SK-N-SH (cell line): ENCODE data around the gene CYP26C1. TPM values are rescaled to one million over a fixed set of nuclear protein-coding genes. Genes with fewer than 3 reads are reported as not detected.
A peak's percentile ranks its signal among the peaks of the same experiment; 100 is the strongest.

Source experiments
- CTCF ChIA-PET: fragments of 300-600, 350-600 bp; formaldehyde crosslinking; extraction: SDS; loops from one replicate; lab custom pipeline; 2021; lab: Yijun Ruan, JAX
- POLR2A ChIA-PET: fragments of 350-600 bp; sonication (Branson Sonifier 250); formaldehyde crosslinking; extraction: SDS; loops from one replicate; lab custom pipeline; 2020; ENCODE audit warnings: antibody characterized with exemption, inconsistent platforms; lab: Yijun Ruan, JAX
- DNase-seq: peaks from one replicate; pipeline ENCODE4 v3.0.0; 2012
- H2AFZ ChIP-seq: fragments of 200-600 bp; sonication (generic); 2 replicates; pipeline ENCODE4 v1.8.1; 2016; ENCODE audit warnings: antibody characterized with exemption, mild to moderate bottlenecking, low read depth
- H3F3A ChIP-seq: fragments of 200-600 bp; sonication (generic); replicated peaks from 2 replicates; pipeline ENCODE3; 2016; ENCODE audit warnings: antibody characterized with exemption, mild to moderate bottlenecking; ENCODE audit not compliant: insufficient read depth
- H3K27ac ChIP-seq, 2 experiments: fragments of 200-500 bp in 1 of 2; fragments of 200-600 bp in 1 of 2; sonication (Bioruptor generic) in 1 of 2; sonication (generic), shearing (Covaris generic) in 1 of 2; 2 replicates each; pipeline versions ENCODE4 v1.5.1 to v1.6.1; 2014 to 2016; ENCODE audit warnings: low read depth in 2 of 2, inconsistent platforms in 1 of 2, low read length in 1 of 2, mild to moderate bottlenecking in 1 of 2, mixed read lengths in 1 of 2
- H3K27me3 ChIP-seq: fragments of 200-600 bp; sonication (generic), shearing (Covaris generic); 2 replicates; pipeline ENCODE4 v1.6.1; 2016; ENCODE audit warnings: mixed run types; ENCODE audit not compliant: insufficient read depth
- H3K36me3 ChIP-seq, 2 experiments: fragments of 200-500 bp in 1 of 2; fragments of 200-600 bp in 1 of 2; sonication (Bioruptor generic) in 1 of 2; sonication (generic) in 1 of 2; replicated peaks in 1 of 2; 2 replicates each; pipeline versions ENCODE3 to v1.5.1; 2014 to 2016; ENCODE audit warnings: low read length in 1 of 2, mild to moderate bottlenecking in 1 of 2; ENCODE audit not compliant: insufficient read depth in 2 of 2, control insufficient read depth in 1 of 2
- H3K4me1 ChIP-seq, 2 experiments: fragments of 200-500 bp in 1 of 2; fragments of 200-600 bp in 1 of 2; sonication (Bioruptor generic) in 1 of 2; sonication (generic), shearing (Covaris generic) in 1 of 2; 2 replicates each; pipeline versions ENCODE4 v1.5.1 to v1.6.1; 2014 to 2016; ENCODE audit warnings: low read depth in 1 of 2, low read length in 1 of 2, mixed run types in 1 of 2; ENCODE audit not compliant: insufficient read depth in 2 of 2, control insufficient read depth in 1 of 2
- H3K4me2 ChIP-seq: fragments of 200-600 bp; sonication (generic), shearing (Covaris generic); 2 replicates; pipeline ENCODE4 v1.6.1; 2017; ENCODE audit warnings: mixed run types
- H3K4me3 ChIP-seq, 2 experiments: fragments of 200-500 bp in 1 of 2; fragments of 200-600 bp in 1 of 2; sonication (Bioruptor generic) in 1 of 2; sonication (generic), shearing (Covaris generic) in 1 of 2; 2 replicates each; pipeline versions ENCODE4 v1.5.1 to v1.8.1; 2014 to 2016; ENCODE audit warnings: low read depth in 2 of 2, inconsistent platforms in 1 of 2, low read length in 1 of 2, mild to moderate bottlenecking in 1 of 2, mixed read lengths in 1 of 2, moderate library complexity in 1 of 2
- H3K79me2 ChIP-seq: fragments of 200-600 bp; sonication (generic); 2 replicates; pipeline ENCODE4 v1.8.1; 2017; ENCODE audit warnings: mild to moderate bottlenecking; ENCODE audit not compliant: insufficient read depth
- H3K9ac ChIP-seq: fragments of 200-600 bp; sonication (generic); 2 replicates; pipeline ENCODE4 v1.6.1; 2017; ENCODE audit warnings: mixed run types
- H3K9me2 ChIP-seq: fragments of 200-600 bp; sonication (generic); 2 replicates; pipeline ENCODE4 v1.6.1; 2017; ENCODE audit warnings: mixed run types
- H3K9me3 ChIP-seq: fragments of 200-600 bp; sonication (generic); 2 replicates; pipeline ENCODE4 v1.6.1; 2017; ENCODE audit warnings: mixed run types, mild to moderate bottlenecking, moderate library complexity
- H4K20me1 ChIP-seq: fragments of 200-600 bp; sonication (generic); 2 replicates; pipeline ENCODE4 v1.6.1; 2017; ENCODE audit warnings: mild to moderate bottlenecking, mixed run types; ENCODE audit not compliant: insufficient read depth
- CTCF ChIP-seq: fragments of 200-600 bp; sonication (generic); IDR thresholded peaks from 2 replicates; pipeline ENCODE4 v1.6.1; 2017; ENCODE audit warnings: antibody characterized with exemption, mild to moderate bottlenecking, moderate library complexity
- GATA2 ChIP-seq: sonication (generic); formaldehyde crosslinking; IDR thresholded peaks from 2 replicates; pipeline ENCODE4 v1.5.0; 2020; ENCODE audit warnings: mild to moderate bottlenecking, missing genetic modification reagents
- POLR2AphosphoS5 ChIP-seq: IDR thresholded peaks from 2 replicates; pipeline ENCODE4 v1.6.1; 2012; ENCODE audit warnings: low read depth, low read length
- SMC3 ChIP-seq: IDR thresholded peaks from 2 replicates; pipeline ENCODE4 v1.6.1; 2012; ENCODE audit warnings: low read depth, low read length, improper control_type of control experiment
- WGBS: methylation state at CpG from one replicate; pipeline ENCODE4 v1.1.6; 2017; ENCODE audit warnings: low lambda C conversion rate; 5-methylcytosine and 5-hydroxymethylcytosine counted together
- polyA plus RNA-seq, 3 experiments: library from polyadenylated mRNA; depleted of rRNA; stranded (reverse); fragments of >200 nt; gene quantifications; 2 replicates each; pipeline ENCODE4 v1.2.3, GENCODE V29; 2012
- TF ChIP-seq, protein P1 (sequence below): IDR thresholded peaks from 2 replicates; pipeline ENCODE4 v1.4.0; 2012; ENCODE audit warnings: low read depth

CYP26C1 gene
- polyA plus RNA-seq, 1 of the 3 experiments (the other 2 are of a cell fraction), result not detected

DNA sequence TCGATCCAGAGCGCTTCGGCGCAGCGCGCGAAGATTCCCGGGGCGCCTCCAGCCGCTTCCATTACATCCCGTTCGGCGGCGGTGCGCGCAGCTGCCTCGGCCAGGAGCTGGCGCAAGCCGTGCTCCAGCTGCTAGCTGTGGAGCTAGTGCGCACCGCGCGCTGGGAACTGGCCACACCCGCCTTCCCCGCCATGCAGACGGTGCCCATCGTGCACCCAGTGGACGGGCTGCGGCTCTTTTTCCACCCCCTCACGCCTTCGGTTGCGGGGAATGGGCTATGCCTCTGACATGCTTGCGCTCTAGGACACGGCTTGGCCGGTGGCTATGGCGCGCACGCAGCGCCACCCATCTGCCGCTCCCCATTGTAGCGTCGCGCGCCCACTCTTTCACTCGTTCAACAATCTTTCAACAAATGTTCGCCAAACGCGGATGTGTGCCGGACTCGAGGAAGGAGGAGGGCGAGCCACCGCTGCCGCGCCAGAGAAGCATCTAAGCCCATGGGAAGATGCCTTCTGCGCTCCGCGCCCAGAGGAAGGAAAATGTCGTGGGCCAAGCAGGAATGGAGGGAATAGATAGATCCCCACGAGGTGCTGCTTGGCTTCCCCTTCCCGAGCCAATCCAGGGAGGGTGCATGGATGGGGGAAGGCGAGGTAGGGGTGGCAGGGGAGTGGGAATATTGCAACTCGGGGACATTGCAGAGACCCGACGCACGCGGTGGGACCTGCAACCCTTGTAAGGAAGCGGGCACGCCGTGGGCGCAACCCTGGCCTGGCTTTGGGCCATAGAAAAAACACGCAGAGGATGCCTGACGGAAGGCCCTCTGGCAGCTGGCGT, 8.0 kb downstream of the CYP26C1 start:
- POLR2A ChIA-PET, result no interaction called here
- Histone ChIP-seq H3K4me3 (peak overlapping the region in 1 of 2 experiments; percentile 35), H2AFZ (no peak overlapping the region)

GRCh38 chr10:93069245-93069561, 8.6 kb downstream of the CYP26C1 start:
- Histone ChIP-seq H3K27ac (no peak overlapping the region), H3K9ac (no peak overlapping the region), H4K20me1 (no peaks in the 10 kb centered on the region), H3K4me2 (no peak overlapping the region), H3F3A (no peaks in the 10 kb centered on the region), H3K79me2 (no peaks in the 10 kb centered on the region), H3K4me1 (peaks cover 0 to 37% of the 10 kb centered on the region in 2 experiments; a peak in 1 of 4 replicates), H3K4me3 (no peak overlapping the region; a peak in 1 of 4 replicates), H3K36me3 (no peaks in the 10 kb centered on the region), H3K27me3 (peaks cover 63% of the 10 kb centered on the region), H2AFZ (no peak overlapping the region), H3K9me3 (no peaks in the 10 kb centered on the region), H3K9me2 (no peaks in the 10 kb centered on the region)
- DNase-seq, result no peak
- CTCF ChIA-PET, result interaction anchor here (0.9 to 2.9 kb wide), 5 partner anchors 12 to 284 kb away, joined by 3 to 21 read pairs (median 5); no protein-coding TSS in a partner anchor
- POLR2A ChIA-PET, result no interaction called here
- TF ChIP-seq POLR2AphosphoS5, result no peak
- TF ChIP-seq SMC3, result no peak
- 64% methylated on average over 6 of the region's 10 CpGs for WGBS

More for the DNA sequence above, 8.0 kb downstream of the CYP26C1 start:
- Histone ChIP-seq H3K9ac (no peak overlapping the region), H3K79me2 (no peaks in the 10 kb centered on the region), H3K9me3 (no peaks in the 10 kb centered on the region), H3K36me3 (no peaks in the 10 kb centered on the region), H3K9me2 (no peaks in the 10 kb centered on the region), H3K4me1 (peaks cover 0 to 32% of the 10 kb centered on the region in 2 experiments; a peak in 1 of 4 replicates), H3K27me3 (peaks cover 59% of the 10 kb centered on the region), H4K20me1 (no peaks in the 10 kb centered on the region), H3F3A (no peaks in the 10 kb centered on the region), H3K27ac (no peak overlapping the region), H3K4me2 (peak overlapping the region; percentile 73)
- 17% methylated on average over 59 of the region's 73 CpGs for WGBS
- DNase-seq, result peak; percentile 71
- CTCF ChIA-PET, result interaction anchor here (0.9 to 8.4 kb wide), 9 partner anchors 9 to 284 kb away, joined by 3 to 69 read pairs (median 4); no protein-coding TSS in a partner anchor
- 0 out of 2 replicates have a peak, but pooled peaks have one; percentile 18 for TF ChIP-seq CTCF
- TF ChIP-seq, protein P1, sequence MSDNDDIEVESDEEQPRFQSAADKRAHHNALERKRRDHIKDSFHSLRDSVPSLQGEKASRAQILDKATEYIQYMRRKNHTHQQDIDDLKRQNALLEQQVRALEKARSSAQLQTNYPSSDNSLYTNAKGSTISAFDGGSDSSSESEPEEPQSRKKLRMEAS, result no peak

GRCh38 chr10:93070378-93071176, 10.0 kb downstream of the CYP26C1 start:
- CTCF ChIA-PET, result interaction anchor here (0.9 to 2.9 kb wide), 5 partner anchors 8 to 287 kb away, joined by 3 to 21 read pairs (median 5); no protein-coding TSS in a partner anchor
- H3K27me3 ChIP-seq, result peaks cover 69% of the 10 kb centered on the region

More at GRCh38 chr10:93070378-93071176, 10.0 kb downstream of the CYP26C1 start:
- H3K36me3 ChIP-seq, result no peaks in the 10 kb centered on the region
- H3K9ac ChIP-seq, result no peak overlapping the region
- POLR2A ChIA-PET, result no interaction called here
- no peaks in the 10 kb centered on the region for H3F3A ChIP-seq
- H3K79me2 ChIP-seq, result no peaks in the 10 kb centered on the region
- WGBS, result 67% methylated on average over 4 of the region's 5 CpGs
- H4K20me1 ChIP-seq, result no peaks in the 10 kb centered on the region
- H2AFZ ChIP-seq, result no peak overlapping the region
- H3K4me2 ChIP-seq, result no peak overlapping the region
- no peak for DNase-seq
- H3K9me2 ChIP-seq, result no peaks in the 10 kb centered on the region
- peaks cover 0 to 44% of the 10 kb centered on the region in 2 experiments; a peak in 1 of 4 replicates for H3K4me1 ChIP-seq
- no peak for TF ChIP-seq GATA2 (CRISPR knock-in tag)
- H3K27ac ChIP-seq, result no peak overlapping the region
- no peaks in the 10 kb centered on the region for H3K9me3 ChIP-seq
- H3K4me3 ChIP-seq, result no peak overlapping the region
